Measurements from ENCODE around the gene MID1.

MID1 gene

DNA sequence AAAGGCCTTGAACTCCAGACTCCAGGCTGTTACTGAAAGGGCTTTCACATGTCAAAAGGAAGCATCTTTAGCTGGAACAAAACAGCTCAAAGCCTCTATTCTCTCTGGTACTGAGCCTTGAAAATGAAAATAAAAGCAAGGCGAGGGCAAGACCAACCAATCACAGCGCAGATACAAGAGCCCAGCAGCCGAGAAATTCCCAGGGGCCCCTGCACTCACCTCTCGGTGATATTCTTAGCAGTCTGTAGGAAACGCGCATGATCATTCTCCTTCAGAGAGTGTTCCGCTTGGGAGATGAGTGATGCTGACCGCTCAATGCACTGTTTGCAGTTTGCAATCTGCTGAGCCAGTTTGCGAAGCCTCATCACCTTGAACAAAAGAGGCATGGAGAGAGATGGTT, 138.1 kb downstream of the MID1 start:
- DNase-seq: no peak

DNA sequence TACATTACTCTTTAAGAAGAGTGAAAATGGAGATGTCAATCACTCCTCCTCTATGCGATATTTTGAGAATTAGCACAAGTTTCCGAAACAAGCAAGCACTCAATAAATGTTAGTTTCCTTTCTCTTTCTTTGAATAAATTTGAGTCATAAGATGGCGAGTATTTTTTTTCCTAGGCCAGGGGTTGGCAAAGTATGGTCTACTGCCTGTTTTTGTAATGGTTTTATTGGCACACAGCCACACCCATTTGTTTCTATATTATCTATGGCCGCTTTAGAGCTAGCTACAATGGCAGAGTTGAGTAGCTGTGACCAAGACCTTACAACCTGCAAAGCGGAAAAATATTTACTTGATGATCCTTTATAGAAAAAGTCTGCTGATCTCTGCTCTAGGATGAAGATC, 139.5 kb downstream of the MID1 start:
- DNase-seq: no peak

DNA sequence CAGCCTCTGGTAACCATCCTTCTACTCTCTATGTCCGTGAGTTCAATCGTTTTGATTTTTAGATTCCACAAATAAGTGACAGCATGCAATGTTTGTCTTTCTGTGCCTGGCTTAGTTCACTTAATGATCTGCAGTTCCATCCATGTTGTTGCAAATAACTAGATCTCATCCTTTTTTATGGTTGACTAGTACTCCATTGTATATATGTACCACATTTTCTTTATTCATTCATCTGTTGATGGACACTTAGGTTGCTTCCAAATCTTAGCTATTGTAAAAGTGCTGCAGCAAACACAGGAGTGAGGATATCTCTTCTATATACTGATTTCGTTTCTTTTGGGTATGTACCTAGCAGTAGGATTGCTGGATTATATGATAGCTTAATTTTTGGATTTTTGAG, 140.9 kb downstream of the MID1 start:
- no peak for DNase-seq

DNA sequence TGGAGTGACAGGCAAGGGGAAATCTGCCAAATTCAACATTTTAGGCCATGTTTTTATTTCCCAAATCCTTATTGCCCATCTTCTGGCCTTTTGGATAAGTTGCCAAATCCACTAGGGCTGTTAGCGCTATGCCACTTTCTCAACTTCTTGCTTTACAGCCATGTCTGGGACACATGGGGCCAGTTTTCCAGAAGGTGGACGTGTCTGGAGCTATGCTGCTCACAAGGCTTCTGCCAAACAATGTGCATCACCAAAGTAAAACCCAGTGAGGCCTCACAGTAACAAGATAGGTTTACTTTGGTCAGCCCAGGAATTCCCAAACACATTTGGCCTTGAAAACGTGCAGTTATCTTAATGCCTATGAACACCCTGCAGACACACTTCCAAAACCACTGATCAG, 142.9 kb downstream of the MID1 start:
- DNase-seq: no peak

GRCh38 chrX:10474913-10475568, 145.3 kb downstream of the MID1 start:
- no peak for DNase-seq

GRCh38 chrX:10474510-10474909, 145.9 kb downstream of the MID1 start:
- DNase-seq: no peak

DNA sequence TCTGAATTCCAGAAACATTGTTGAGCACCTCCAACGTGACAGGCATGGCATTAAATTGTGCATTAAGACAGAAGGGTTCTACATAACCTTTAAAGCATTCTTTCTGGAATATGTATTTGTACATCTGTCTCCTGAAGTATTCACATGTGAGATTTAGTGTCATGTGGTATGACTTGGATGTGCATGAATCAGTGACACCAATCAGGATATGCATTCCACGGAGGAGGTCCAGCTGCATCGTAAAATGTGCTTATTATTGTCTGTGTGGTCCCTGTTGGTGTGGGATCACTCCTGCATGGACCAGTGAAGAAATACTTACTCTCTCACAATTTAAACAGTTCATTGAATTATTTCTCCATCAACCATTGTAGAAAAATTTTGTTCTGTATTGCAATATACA, 149.0 kb downstream of the MID1 start:
- DNase-seq: no peak

DNA sequence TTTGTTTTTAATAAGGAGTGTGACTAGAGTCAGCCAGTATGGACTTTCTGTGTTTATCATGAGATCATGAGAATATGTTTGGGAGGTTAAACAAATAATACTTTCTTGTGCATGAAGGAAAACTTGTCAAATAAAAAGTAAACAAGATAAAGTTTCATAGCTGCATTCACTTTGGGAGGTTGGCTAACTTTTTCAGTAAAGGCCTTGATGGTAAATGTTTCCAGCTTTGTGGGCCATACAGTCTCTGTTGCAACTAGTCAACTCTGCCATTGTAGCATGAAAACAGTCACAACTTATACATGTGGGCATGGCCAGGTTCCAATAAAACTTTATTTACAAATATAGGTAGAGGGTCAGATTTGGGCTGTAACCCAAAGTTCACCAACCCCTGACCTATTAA, 150.4 kb downstream of the MID1 start:
- no peak for DNase-seq

DNA sequence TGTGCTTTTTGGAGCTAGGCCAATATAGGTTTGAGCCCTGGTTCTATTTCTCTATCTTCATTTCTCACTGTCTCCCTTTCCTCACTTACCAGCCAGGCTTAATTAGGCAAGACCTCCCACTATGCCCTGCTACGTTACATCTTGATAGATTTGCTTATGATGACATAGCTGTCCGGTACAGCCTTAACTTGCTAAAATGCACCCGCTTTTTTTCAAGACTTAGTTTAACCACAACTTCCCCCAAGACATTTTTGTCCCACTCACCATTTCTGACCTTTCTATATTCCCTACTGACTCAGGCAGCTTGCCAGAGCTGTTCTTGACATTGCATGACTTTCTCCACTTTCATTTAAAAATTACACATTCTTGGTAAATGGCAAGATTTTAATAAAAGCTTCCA, 152.6 kb downstream of the MID1 start:
- DNase-seq: no peak

DNA sequence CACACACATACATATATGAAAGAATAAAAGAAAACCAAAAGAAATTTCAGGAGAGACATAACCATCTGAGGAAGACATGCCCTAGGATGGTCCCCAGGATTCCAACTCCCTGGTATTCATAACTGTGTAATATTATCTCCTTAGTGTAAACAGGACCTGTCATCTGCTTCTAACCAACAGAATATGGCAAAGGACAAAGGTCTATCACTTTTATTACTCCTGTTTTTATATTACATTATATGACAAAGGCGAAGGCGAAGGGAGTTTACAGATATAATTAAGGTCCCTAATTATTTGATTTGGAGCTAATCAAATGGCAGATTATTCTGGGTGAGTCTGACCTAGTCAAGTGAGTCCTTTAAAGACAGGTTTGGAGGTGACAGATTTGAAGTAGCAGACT, 155.1 kb downstream of the MID1 start:
- no peak for DNase-seq

DNA sequence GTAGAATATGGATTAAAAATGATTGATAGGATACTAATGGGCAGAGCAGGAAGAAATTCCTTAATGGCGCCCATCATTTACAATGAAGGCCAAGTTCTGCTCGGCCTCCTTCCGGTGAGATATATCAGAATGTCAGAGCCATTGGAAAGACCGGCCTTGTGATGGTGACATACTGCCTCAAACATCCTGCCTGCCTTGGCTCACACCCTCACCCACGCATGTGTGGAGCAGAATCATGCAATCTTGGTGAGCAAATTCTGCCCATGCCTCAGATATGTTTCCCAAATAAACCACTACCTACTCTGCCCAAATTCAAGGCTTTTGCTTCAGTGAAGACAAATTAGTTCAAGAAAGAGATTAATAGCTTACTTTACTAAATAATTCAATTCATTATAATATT, 163.3 kb downstream of the MID1 start:
- no peak for DNase-seq

GRCh38 chrX:10453945-10454344, 166.4 kb downstream of the MID1 start:
- no peak for DNase-seq

DNA sequence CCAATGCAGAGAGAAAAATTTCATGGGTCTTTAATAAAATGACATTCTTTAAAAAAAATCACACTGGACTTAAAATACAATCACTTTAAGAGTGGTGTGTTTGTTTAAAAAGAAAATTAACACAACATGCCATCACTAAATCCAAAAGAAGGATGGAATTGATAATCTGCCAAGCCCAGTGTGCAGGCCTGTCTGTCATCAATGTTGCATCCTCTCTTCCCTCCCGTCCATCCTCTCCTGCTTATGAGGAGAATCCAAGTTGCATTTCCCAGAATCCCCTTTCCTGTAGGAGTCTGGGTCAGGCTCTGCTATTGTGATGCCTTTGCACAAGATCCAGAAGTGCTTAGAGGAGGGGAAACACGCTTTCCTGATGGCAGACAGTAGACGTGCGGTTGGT, 169.4 kb downstream of the MID1 start:
- DNase-seq: no peak

- DNase-seq: no peak
These were observed 170.0 kb downstream of the MID1 start for GRCh38 chrX:10450229-10450958.

- DNase-seq: no peak
These were observed 172.7 kb downstream of the MID1 start for GRCh38 chrX:10447564-10448214.

DNA sequence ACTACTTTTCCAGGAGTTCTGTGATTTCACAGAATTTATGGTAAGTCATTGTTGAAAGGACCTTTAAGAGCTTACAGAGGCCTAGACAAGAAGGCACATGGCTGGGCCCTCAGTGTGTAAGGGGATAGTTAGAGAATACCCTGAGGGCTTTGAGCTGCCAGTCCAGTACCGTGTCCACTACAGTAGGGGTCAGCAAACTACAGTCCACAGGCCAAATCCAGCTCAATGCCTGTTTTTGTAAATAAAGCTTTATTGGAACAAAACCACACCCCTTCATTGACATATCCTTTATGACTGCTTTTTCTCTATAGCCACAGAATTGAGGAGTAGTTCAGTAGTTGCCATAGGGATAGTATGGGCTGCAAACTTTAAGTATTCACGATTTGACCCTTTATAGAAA, 176.2 kb downstream of the MID1 start:
- DNase-seq: no peak

DNA sequence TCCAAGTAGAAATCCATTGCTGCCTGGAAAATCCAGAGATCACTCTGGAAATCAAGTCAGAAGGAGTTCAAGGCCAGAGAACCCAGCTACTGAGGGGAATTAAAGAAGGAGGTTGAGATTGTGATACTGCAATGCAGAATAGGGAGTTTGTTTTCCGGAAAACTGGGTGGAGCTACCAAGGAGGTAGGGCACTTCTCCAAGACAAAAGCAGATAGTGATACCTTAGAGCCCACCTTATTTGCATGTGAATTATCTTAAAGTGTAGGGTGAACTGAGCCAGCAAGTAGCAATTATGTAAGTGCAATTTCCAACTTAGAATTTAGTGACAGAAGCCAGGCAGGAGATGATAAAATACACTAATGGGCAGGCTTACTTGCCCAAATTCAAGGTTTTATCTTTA, 178.9 kb downstream of the MID1 start:
- DNase-seq: no peak

DNA sequence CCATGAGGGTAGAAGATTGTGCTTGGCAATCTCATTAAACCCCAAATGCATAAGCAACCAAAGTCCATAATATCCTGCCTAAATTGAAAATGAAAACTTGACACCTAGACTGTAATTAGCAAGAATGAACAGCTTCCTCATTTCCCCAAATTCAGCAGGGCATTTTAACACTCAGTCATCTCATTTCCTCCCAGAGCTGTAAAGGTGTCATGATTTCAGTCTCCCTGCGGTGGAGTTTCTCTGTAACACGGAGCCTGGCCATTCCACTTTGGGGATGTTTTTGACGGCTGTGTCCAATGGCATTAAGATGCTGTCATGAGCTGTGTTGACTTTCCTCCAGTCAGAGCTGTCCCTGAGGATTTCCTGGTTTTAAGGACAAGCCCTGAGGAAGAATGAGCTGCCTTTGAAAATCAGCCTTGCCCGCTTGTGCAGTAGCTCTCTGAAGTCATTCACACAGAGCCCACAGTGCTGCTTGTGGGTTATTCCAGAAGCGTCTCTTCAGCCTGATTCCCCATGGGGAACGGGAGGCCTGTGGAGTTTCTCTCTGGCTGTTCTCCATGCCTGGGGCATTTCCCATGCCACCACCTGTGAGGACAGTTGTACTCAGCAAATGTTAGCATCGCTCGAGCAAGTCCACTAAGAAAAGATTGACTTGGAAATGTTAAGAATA, 187.0 kb downstream of the MID1 start:
- no peak for DNase-seq

DNA sequence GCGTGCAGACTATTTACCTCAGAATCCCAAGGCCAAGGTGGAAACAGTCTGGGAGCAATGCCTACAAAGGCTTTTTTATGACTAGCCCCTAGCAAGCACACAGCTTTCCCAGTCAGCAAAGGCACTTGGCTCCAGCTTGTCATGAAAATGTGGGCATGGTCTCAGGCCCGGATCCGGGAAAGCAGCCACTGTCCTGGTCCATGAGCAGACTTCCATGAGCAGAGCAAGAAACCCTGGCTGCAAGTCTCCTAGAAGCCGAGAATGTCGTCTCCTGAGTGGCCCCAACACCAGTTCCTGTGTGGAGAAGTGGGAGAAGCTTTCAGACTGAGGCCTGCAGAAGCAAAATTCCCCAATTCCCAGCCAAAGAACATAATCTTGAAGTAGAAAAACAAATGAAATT, 190.5 kb downstream of the MID1 start:
- no peak for DNase-seq

DNA sequence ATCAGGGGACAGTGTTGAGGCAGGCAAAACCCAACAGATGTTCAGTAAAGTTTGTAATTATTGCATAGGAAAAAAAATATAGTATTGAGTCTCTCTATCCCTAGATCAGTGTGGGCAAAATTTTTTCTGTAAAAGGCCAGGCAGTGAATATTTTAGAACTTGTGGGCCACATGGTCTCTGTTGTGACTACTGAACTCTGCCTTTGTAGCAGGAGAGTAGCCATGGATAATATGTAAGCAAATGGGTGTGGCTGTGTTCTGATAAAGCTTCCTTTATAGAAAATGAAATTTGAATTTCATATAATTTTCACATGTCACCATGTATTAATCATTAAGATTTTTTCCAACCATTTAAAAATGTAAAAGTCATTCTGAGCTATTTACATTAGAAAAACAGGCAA, 193.1 kb downstream of the MID1 start:
- DNase-seq: no peak

GRCh38 chrX:10423716-10424115, 196.7 kb downstream of the MID1 start:
- DNase-seq: no peak

- DNase-seq: no peak
These were observed 200.3 kb downstream of the MID1 start for GRCh38 chrX:10420134-10420533.

DNA sequence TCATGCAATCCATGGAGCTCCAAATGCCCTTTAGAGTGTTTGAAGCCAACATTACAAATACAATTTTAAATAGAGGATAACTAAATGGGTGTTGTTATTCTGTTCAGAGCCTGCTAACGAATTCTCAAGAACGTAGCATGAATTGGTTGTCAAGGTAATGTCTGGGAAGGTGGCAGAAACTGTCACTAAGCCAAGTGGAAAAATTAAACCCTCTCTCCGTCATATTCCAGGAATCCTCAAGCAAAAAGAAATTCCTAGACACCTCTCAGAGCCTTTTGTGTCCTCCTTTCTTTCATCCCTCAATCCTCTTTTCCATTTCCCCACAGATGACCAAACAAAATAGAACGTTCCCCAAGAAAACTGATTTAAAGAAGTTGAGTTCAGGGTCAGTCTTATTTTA, 204.0 kb downstream of the MID1 start:
- DNase-seq: no peak
